GM12878 (cell line): Measurements from ENCODE around the gene DENND6B. TPM values are rescaled to one million over a fixed set of nuclear protein-coding genes. Genes with fewer than 3 reads are reported as not detected.

ENCODE experiments used
- ATAC-seq: fragments of 200-7000 bp; cut with Tn5 transposase; 3 replicates; pipeline ENCODE4 v1.9.1; 2020; ENCODE audit warnings: mild to moderate bottlenecking, moderate library complexity
- BruUV-seq: library from RNA; stranded (reverse); fragments of 400-500 nt; replicated peaks from 2 replicates; lab custom pipeline; 2021; lab: Mats Ljungman, UMichigan
- CTCF ChIA-PET: fragments of 300-600 bp; sonication (Branson Sonifier 250); formaldehyde crosslinking; extraction: SDS; loops from one replicate; lab custom pipeline; 2021; ENCODE audit warnings: inconsistent platforms; lab: Yijun Ruan, JAX
- POLR2A ChIA-PET: fragments of 350-600 bp; formaldehyde crosslinking; extraction: SDS; loops from one replicate; lab custom pipeline; 2021; ENCODE audit warnings: inconsistent platforms; lab: Charles Lee
- RAD21 ChIA-PET: fragments of 300-600 bp; sonication (Branson Sonifier 250); formaldehyde crosslinking; loops from one replicate; lab custom pipeline; 2023; ENCODE audit warnings: antibody characterized with exemption; ENCODE audit not compliant: unreplicated experiment; lab: Charles Lee
- SMC1A ChIA-PET: fragments of 300-600 bp; sonication (Branson Sonifier 250); formaldehyde crosslinking; loops from one replicate; lab custom pipeline; 2023; ENCODE audit not compliant: unreplicated experiment, uncharacterized antibody; lab: Charles Lee
- DNase-seq: peaks from one replicate; pipeline ENCODE4 v3.0.0-alpha.2; 2011; ENCODE audit warnings: low read depth, low spot score
- FAIRE-seq: peaks from 3 replicates; lab custom pipeline; 2011; peaks lifted over from hg19 to GRCh38; lab: Jason Lieb, UNC
- H2AFZ ChIP-seq: 2 replicates; pipeline ENCODE4 v1.6.0; 2011; ENCODE audit warnings: low read depth, low read length, control low read depth; ENCODE audit not compliant: control insufficient read depth
- H3K27ac ChIP-seq: 2 replicates; pipeline ENCODE4 v1.5.1; 2011; ENCODE audit warnings: control low read depth; ENCODE audit not compliant: control insufficient read depth, insufficient read depth
- H3K27me3 ChIP-seq, 2 experiments: replicated peaks in 1 of 2; 2 replicates each; pipeline versions ENCODE4 v1.6.0 to v1.6.1; 2011; ENCODE audit warnings: low read length in 1 of 2; ENCODE audit not compliant: control insufficient read depth in 2 of 2, insufficient read depth in 2 of 2
- H3K36me3 ChIP-seq, 2 experiments: 2 replicates each; pipeline ENCODE4 v1.5.1; 2011; ENCODE audit warnings: low read length in 1 of 2; ENCODE audit not compliant: control insufficient read depth in 2 of 2, insufficient read depth in 2 of 2
- H3K4me1 ChIP-seq: 2 replicates; pipeline ENCODE4 v1.6.1; 2011; ENCODE audit warnings: mild to moderate bottlenecking, low read length, moderate library complexity, mixed read lengths; ENCODE audit not compliant: control insufficient read depth, insufficient read depth
- H3K4me2 ChIP-seq: 2 replicates; pipeline ENCODE4 v1.6.0; 2011; ENCODE audit warnings: control low read depth; ENCODE audit not compliant: control insufficient read depth, insufficient read depth
- H3K4me3 ChIP-seq: fragments of 200-600 bp; sonication (generic); 2 replicates; pipeline ENCODE4 v1.5.1; 2016
- H3K79me2 ChIP-seq: 2 replicates; pipeline ENCODE4 v1.6.0; 2011; ENCODE audit warnings: low read length; ENCODE audit not compliant: control insufficient read depth, insufficient read depth
- H3K9ac ChIP-seq: 2 replicates; pipeline ENCODE4 v1.8.0; 2011; ENCODE audit warnings: low read length, control low read depth, mixed read lengths; ENCODE audit not compliant: control insufficient read depth, insufficient read depth
- H3K9me3 ChIP-seq: replicated peaks from 3 replicates; pipeline ENCODE4 v1.5.1; 2011; ENCODE audit warnings: mild to moderate bottlenecking, low read length; ENCODE audit not compliant: control insufficient read depth, insufficient read depth
- H4K20me1 ChIP-seq: 2 replicates; pipeline ENCODE4 v1.6.0; 2011; ENCODE audit not compliant: control insufficient read depth, insufficient read depth
- CHD4 ChIP-seq: fragments of 200-600 bp; sonication (generic); IDR thresholded peaks from 2 replicates; pipeline ENCODE4 v1.6.1; 2016; ENCODE audit warnings: mild to moderate bottlenecking
- NKRF ChIP-seq: fragments of 450-650 bp; conservative IDR thresholded peaks from 2 replicates; pipeline ENCODE4 v1.6.1; 2017; ENCODE audit warnings: mild to moderate bottlenecking, moderate library complexity
- SIN3A ChIP-seq: IDR thresholded peaks from 2 replicates; pipeline ENCODE4 v1.6.1; 2012; ENCODE audit warnings: low read depth, low read length, improper control_type of control experiment
- TBL1XR1 ChIP-seq: IDR thresholded peaks from 2 replicates; pipeline ENCODE4 v1.6.1; 2012; ENCODE audit warnings: low read depth, low read length, improper control_type of control experiment
- WGBS: methylation state at CpG from one replicate; pipeline ENCODE4 v1.1.6; 2016; ENCODE audit warnings: low lambda C conversion rate; ENCODE audit not compliant: insufficient replicate concordance, insufficient coverage; ENCODE audit errors: missing lambda C conversion rate; 5-methylcytosine and 5-hydroxymethylcytosine counted together
- in situ Hi-C: fragments of 300-500 bp; cut with MboI; formaldehyde crosslinking; loops from 9 replicates; pipeline ENCODE4 v1.14.3; 2018; ENCODE audit warnings: mixed read lengths
- intact Hi-C: fragments of 100-400 bp; cut with micrococcal nuclease; formaldehyde crosslinking; loops from one replicate; pipeline ENCODE4 v1.14.2; 2022; ENCODE audit not compliant: unreplicated experiment
- polyA plus RNA-seq, 11 experiments: library from polyadenylated mRNA; depleted of rRNA in 4 of 11; unstranded in 6 of 11; stranded (reverse) in 5 of 11; fragments of >200 nt; fragmentation: Nextera tagmentation in 4 of 11; fragmentation: Illumina TruSeq in 1 of 11; extraction: Ambion mirVana in 4 of 11; extraction: Trizol in 1 of 11; gene quantifications; 1 replicate in 1 of 11; 2 replicates in 10 of 11; pipeline versions ENCODE4 v1.2.1 to v1.2.3, GENCODE V29; 2011 to 2016; ENCODE audit warnings: inconsistent platforms in 2 of 11, missing spikeins in 2 of 11, low read depth in 1 of 11
- total RNA-seq, 4 experiments: library from RNA; depleted of rRNA in 3 of 4; stranded (reverse); fragments of >200 nt in 3 of 4; fragmentation: Illumina TruSeq in 1 of 4; extraction: Trizol in 1 of 4; gene quantifications; 2 replicates each; pipeline versions ENCODE4 v1.2.1 to v1.2.3, GENCODE V29; 2013 to 2021

The DENND6B gene
- total and polyA plus RNA-seq, 10 of the 15 experiments (the other 5 are each of a cell fraction or from before 2014, with no cell fraction given), result 0.72 to 11.3 (median 6.2) TPM

- ATAC-seq (no peak), FAIRE-seq (no peak), DNase-seq (no peak)
- H3K36me3 ChIP-seq, result peaks cover 3 to 9% of the 10 kb centered on the region in 2 experiments; a peak in 3 of 4 replicates
- no peak for TF ChIP-seq CHD4
- no peak for TF ChIP-seq NKRF
- no peak for TF ChIP-seq SIN3A
- TF ChIP-seq TBL1XR1, result no peak
- H3K4me2 ChIP-seq, result no peak overlapping the region
- no peak overlapping the region for H3K27ac ChIP-seq
- no peaks in the 10 kb centered on the region for H3K9me3 ChIP-seq
- H3K27me3 ChIP-seq, result no peaks in the 10 kb centered on the region
- 86% methylated on average over 19 of the region's 20 CpGs for WGBS
- H3K9ac ChIP-seq, result no peak overlapping the region
- H3K4me1 ChIP-seq, result peaks cover 35% of the 10 kb centered on the region
- BruUV-seq, result TSS peak; percentile 26
- intact Hi-C loops (no loop called here), in situ Hi-C loops (no loop called here)
- POLR2A ChIA-PET, result interaction anchor here (1.2 kb wide), 1 partner anchor 7 kb away, joined by 5 read pairs; no protein-coding TSS in a partner anchor
- SMC1A ChIA-PET, result no interaction called here
- H4K20me1 ChIP-seq, result no peaks in the 10 kb centered on the region; the same call in 1 of the 2 replicates
- CTCF ChIA-PET, result no interaction called here
- H3K79me2 ChIP-seq, result peaks cover 75% of the 10 kb centered on the region
- RAD21 ChIA-PET, result no interaction called here
- H2AFZ ChIP-seq, result no peak overlapping the region
- no peak overlapping the region for H3K4me3 ChIP-seq
These were observed 29.1 kb downstream of the DENND6B start for GRCh38 chr22:50297510-50298265.
